Measurements from ENCODE around the gene ACVR1.
"Not testable (repeated sequence)": the region's sequence is repeated elsewhere in the genome, so short reads cannot be mapped to it uniquely, and the experiment has no call there.

ACVR1 gene

DNA sequence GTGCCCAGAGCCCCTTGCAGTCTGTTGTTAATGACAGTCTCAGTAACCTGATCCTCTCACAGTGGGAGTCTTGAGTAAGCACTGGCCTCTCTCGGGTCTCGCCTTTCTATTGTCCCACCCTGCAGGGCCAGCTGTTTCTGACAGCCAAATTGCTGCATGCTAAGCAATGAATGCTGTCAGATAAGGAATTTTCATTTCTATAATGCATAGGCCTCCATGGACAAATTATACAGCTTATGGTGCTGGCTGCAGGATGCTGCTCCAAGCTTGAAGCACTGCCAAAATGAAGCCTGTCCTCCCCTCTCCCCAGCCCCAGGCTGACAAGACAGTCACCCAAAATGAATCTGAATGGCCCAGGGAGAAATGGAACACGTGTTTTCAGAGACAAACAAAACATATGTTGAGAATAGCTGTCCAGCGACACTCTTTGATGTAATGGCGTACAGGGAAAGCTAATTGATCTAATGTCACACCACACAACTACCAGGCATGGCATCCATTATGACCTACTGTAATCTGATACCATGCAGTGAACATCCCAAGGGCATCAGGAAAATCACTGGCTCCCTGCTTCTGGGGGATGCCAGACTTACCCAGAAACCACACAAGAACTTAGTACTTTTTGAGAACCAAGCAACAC, 36.8 kb downstream of the ACVR1 start:
- Mint-ChIP-seq H3K9me3 (no peaks in the 10 kb centered on the region), H3K36me3 (ENCODE audit: low read depth) (peaks cover 8% of the 10 kb centered on the region), H3K4me1 (ENCODE audit: low read depth) (peaks cover 37% of the 10 kb centered on the region), H3K27ac (peak overlapping the region; percentile 93), H3K27me3 (no peaks in the 10 kb centered on the region), H3K4me3 (peak overlapping the region; percentile 17)
- intact Hi-C loops (cut with micrococcal nuclease) = loop anchor here (5.0 kb wide), 1 partner anchor 33 kb away; no protein-coding TSS in a partner anchor

DNA sequence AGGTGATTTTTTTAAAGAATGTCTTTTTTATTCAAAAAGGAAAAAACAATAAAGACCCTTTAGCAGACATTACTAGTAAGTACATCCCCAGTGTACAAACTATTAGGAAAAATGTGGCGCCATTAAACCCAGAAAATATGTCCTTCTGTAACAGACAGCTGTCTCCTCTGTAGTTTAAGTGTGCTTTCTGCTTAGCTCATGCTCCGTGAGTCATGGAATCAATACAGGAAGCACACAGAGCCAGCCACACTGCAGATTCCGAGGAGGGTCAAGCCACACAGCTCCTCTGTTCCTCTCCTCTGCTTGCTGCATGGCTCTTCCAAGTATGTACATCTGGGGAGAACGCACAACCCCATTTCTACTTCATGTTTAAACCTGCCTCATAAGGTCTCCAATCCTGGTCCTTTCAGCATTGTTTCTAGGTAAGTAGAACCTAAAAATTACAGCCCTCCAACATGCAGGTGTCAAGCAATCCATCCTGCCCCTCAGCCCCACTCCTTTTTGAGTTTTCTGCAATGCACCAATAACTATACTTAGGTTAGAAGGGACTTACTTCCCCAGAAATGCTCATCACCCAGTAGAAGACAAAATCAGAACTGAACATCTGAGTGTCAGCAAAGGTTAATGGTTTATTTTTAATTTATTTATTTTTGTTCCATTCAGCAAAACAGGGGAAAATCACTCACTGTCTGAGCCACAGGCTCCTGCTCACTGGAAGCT, 37.5 kb downstream of the ACVR1 start:
- H3K27ac Mint-ChIP-seq = peak overlapping the region; percentile 93
- H3K9me3 Mint-ChIP-seq = no peaks in the 10 kb centered on the region
- peaks cover 8% of the 10 kb centered on the region for H3K36me3 Mint-ChIP-seq (ENCODE audit: low read depth)
- H3K4me1 Mint-ChIP-seq (ENCODE audit: low read depth) = peaks cover 37% of the 10 kb centered on the region
- intact Hi-C loops (cut with micrococcal nuclease) = loop anchor here (5.0 kb wide), 1 partner anchor 34 kb away; no protein-coding TSS in a partner anchor
- H3K4me3 Mint-ChIP-seq = peak overlapping the region; percentile 68
- no peaks in the 10 kb centered on the region for H3K27me3 Mint-ChIP-seq

- intact Hi-C loops (cut with micrococcal nuclease) = loop anchor here (5.0 kb wide), 1 partner anchor 34 kb away; no protein-coding TSS in a partner anchor
- Mint-ChIP-seq H3K9me3 (no peaks in the 10 kb centered on the region), H3K27me3 (no peaks in the 10 kb centered on the region), H3K27ac (peak overlapping the region; percentile 93), H3K4me3 (peak overlapping the region; percentile 68), H3K36me3 (ENCODE audit: low read depth) (peaks cover 8% of the 10 kb centered on the region), H3K4me1 (ENCODE audit: low read depth) (peaks cover 37% of the 10 kb centered on the region)
Observed at GRCh38 chr2:157837851-157838441, 38.2 kb downstream of the ACVR1 start.

- Mint-ChIP-seq H3K4me3 (no peak overlapping the region), H3K27ac (no peak overlapping the region), H3K4me1 (ENCODE audit: low read depth) (peaks cover 45% of the 10 kb centered on the region), H3K9me3 (no peaks in the 10 kb centered on the region), H3K27me3 (no peaks in the 10 kb centered on the region), H3K36me3 (ENCODE audit: low read depth) (peaks cover 8% of the 10 kb centered on the region)
- intact Hi-C loops (cut with micrococcal nuclease) = loop anchor here (5.0 kb wide), 1 partner anchor 36 kb away; no protein-coding TSS in a partner anchor
Observed at GRCh38 chr2:157836531-157836930, 39.6 kb downstream of the ACVR1 start.

DNA sequence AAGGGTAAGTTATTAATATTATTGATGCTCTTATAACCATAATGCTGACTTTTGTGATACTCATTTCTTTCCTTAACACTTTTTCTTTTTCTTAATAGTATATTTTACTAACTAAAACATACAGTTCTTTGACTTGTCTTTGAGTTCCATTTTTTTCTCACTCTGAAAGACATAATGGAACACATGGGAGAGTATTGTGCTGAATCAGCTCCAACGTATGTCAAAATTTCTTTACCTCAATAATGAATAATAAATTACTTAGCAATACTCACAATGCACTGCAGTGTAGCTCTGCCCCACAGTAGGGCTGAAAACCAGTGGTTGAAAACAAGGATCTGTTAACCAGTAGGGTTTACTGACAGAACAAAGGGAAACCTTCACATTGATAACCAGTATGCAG, 40.7 kb downstream of the ACVR1 start:
- peaks cover 55% of the 10 kb centered on the region for H3K4me1 Mint-ChIP-seq (ENCODE audit: low read depth)
- no peaks in the 10 kb centered on the region for H3K27me3 Mint-ChIP-seq
- no peaks in the 10 kb centered on the region for H3K9me3 Mint-ChIP-seq
- no peak overlapping the region for H3K4me3 Mint-ChIP-seq
- H3K36me3 Mint-ChIP-seq (ENCODE audit: low read depth) = peaks cover 8% of the 10 kb centered on the region
- intact Hi-C loops (cut with micrococcal nuclease) = loop anchor here (5.0 kb wide), 1 partner anchor 37 kb away; no protein-coding TSS in a partner anchor
- no peak overlapping the region for H3K27ac Mint-ChIP-seq

DNA sequence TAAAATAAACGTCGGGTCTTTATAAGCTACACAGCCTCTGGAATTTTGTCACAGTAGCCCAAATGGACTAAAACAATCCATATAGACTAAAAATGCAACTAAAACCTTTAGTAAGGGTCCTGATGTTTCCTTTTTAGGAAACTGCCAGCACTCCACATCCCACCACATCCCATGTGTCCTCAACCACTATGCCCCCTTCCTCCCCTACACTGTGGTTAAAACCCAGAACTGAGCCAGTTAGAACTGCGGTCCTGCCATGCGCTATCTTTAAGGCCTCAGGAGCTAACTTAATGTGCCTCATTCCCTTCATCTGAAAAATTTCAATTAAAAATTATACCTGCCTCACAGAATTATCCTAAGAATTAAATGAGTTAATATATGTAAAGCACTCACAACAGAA, 41.1 kb downstream of the ACVR1 start:
- intact Hi-C loops (cut with micrococcal nuclease) = loop anchor here (5.0 kb wide), 1 partner anchor 37 kb away; no protein-coding TSS in a partner anchor
- no peaks in the 10 kb centered on the region for H3K9me3 Mint-ChIP-seq
- H3K27ac Mint-ChIP-seq = no peak overlapping the region
- peaks cover 8% of the 10 kb centered on the region for H3K36me3 Mint-ChIP-seq (ENCODE audit: low read depth)
- no peaks in the 10 kb centered on the region for H3K27me3 Mint-ChIP-seq
- H3K4me1 Mint-ChIP-seq (ENCODE audit: low read depth) = peaks cover 54% of the 10 kb centered on the region
- no peak overlapping the region for H3K4me3 Mint-ChIP-seq

DNA sequence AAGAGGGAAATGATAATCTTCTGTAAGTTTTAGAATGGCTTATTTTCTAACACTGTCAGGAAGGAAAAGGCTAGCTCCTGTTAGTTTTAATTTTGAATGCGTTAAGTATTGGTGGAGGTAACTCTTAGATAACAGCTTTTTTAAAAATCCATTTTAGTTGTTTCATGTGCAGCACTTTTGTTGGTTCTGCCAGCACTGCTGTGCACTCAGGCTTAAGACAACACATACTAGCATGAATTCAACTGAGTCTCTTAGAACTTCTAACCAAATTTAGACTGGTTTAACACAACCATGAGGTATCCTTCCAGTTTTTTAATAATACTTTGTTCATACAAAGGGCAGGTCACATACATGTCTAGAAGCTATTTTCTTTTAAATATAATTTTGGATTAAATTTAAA, 42.4 kb downstream of the ACVR1 start:
- H3K27me3 Mint-ChIP-seq = no peaks in the 10 kb centered on the region
- no peaks in the 10 kb centered on the region for H3K9me3 Mint-ChIP-seq
- H3K36me3 Mint-ChIP-seq (ENCODE audit: low read depth) = peaks cover 8% of the 10 kb centered on the region
- H3K27ac Mint-ChIP-seq = no peak overlapping the region
- peaks cover 48% of the 10 kb centered on the region for H3K4me1 Mint-ChIP-seq (ENCODE audit: low read depth)
- intact Hi-C loops (cut with micrococcal nuclease) = no loop called here
- H3K4me3 Mint-ChIP-seq = no peak overlapping the region

- Mint-ChIP-seq H3K9me3 (no peaks in the 10 kb centered on the region), H3K4me3 (no peak overlapping the region), H3K27me3 (no peaks in the 10 kb centered on the region), H3K27ac (peak overlapping the region; percentile 75), H3K36me3 (ENCODE audit: low read depth) (peaks cover 7% of the 10 kb centered on the region), H3K4me1 (ENCODE audit: low read depth) (peaks cover 31% of the 10 kb centered on the region)
- intact Hi-C loops (cut with micrococcal nuclease) = no loop called here
Observed at GRCh38 chr2:157831573-157832315, 44.4 kb downstream of the ACVR1 start.

DNA sequence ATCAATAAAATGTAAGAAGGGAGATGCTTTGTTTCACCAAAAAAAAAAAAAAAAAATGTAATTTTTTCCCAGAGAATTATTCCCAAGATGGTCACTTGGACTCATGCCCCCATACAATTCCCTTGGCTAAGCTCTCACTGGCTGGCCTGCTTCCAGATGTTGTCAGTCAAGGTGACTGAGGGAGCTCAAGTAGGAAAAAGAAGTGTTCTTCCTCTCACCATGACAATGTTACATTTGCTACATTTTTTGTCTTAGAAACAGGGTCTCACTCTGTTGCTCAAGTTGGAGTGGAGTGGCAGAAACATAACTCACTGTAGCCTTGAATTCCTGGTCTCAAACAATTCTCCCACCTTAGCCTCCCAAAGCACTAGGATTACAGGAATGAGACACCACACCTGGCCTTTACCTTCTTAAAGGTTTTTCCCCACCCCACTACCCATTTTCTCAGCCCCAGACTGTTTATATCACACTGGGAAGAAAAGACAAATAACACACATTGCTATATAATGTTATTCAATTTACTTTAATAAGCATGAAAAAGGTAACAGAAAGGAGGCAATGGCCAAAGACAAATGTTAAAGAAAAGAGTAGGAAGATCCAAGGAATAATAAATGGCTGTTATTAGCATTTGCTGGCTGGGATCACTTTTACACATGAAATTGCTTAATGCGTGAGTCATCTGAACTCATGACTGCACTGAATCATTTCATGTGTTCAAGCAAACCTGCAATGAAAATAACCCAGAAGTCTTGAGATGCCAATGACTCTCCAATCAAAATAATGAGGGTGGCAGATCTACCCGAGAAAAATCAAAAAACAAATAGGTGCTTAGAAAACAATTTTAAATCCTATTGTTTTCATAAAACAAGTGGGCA, 45.2 kb downstream of the ACVR1 start:
- Mint-ChIP-seq H3K36me3 (ENCODE audit: low read depth) (peaks cover 7% of the 10 kb centered on the region), H3K27ac (peak overlapping the region; percentile 75), H3K27me3 (no peaks in the 10 kb centered on the region), H3K4me3 (no peak overlapping the region), H3K9me3 (no peaks in the 10 kb centered on the region), H3K4me1 (ENCODE audit: low read depth) (peaks cover 25% of the 10 kb centered on the region)
- intact Hi-C loops (cut with micrococcal nuclease) = no loop called here

DNA sequence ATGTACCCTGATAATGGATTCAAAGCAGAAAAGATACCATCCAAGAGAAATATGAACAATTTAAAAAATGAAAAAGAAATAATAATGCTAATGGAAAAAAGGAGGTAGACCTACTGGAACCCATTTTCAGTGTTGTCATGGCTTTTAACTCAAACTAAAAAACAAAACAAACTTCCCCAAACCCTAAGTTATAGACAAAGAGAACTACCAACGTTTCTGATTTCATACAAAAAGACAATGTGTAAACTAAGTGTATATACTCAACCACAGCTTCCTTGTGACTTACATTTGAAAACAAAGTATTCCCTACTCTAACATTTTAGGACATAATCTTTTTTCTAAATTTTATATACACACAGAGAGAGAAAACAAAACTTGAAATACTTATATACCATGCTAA, 45.9 kb downstream of the ACVR1 start:
- intact Hi-C loops (cut with micrococcal nuclease) = no loop called here
- H3K4me3 Mint-ChIP-seq = no peak overlapping the region
- H3K36me3 Mint-ChIP-seq (ENCODE audit: low read depth) = peaks cover 13% of the 10 kb centered on the region
- peaks cover 25% of the 10 kb centered on the region for H3K4me1 Mint-ChIP-seq (ENCODE audit: low read depth)
- peak overlapping the region; percentile 75 for H3K27ac Mint-ChIP-seq
- H3K9me3 Mint-ChIP-seq = no peaks in the 10 kb centered on the region
- H3K27me3 Mint-ChIP-seq = no peaks in the 10 kb centered on the region

DNA sequence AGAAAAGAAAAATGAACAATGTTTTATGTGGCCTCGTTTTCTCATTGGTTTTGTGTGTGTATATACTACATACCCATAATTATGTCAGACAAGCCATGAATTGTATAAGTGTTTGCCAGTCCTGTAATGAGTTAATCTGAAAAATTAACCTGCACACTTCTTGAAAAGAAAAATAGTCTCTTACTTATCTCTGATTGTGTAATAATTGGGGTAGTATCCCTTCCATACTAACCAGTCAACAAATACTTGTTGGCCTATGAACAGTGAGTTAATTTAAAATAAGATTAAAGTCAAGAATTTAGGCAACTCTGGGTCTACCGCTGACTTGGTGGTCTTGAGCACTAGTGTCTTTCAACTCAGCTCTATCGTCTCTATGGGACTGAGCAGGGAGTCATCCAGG, 48.8 kb downstream of the ACVR1 start:
- Mint-ChIP-seq H3K9me3 (no peaks in the 10 kb centered on the region), H3K4me3 (no peak overlapping the region), H3K27ac (no peak overlapping the region), H3K4me1 (ENCODE audit: low read depth) (peaks cover 25% of the 10 kb centered on the region), H3K27me3 (no peaks in the 10 kb centered on the region), H3K36me3 (ENCODE audit: low read depth) (peaks cover 29% of the 10 kb centered on the region)
- intact Hi-C loops (cut with micrococcal nuclease) = no loop called here

DNA sequence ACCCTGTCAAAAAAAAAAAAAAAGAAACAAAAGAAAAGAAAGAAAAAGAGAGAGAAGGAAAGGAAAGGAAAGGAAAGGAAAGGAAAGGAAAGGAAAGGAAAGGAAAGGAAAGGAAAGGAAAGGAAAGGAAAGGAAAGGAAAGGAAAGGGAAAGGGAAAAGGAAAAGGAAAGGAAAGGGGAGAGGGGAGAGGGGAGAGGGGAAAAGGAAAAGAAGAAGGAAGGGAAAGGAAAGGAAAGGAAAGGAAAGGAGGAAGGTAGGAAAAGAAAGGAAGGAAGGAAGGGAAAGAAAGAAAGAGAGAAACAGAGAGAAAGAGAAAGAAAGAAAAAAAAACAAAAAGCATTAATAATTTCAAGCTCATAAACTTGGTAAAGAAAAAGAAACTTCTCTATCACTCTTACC, 49.5 kb downstream of the ACVR1 start:
- H3K27ac Mint-ChIP-seq; intact Hi-C loops (cut with micrococcal nuclease); H3K4me3 Mint-ChIP-seq; H3K9me3 Mint-ChIP-seq; H3K27me3 Mint-ChIP-seq: not testable (repeated sequence)
- H3K4me1 Mint-ChIP-seq (ENCODE audit: low read depth) = peaks cover 18% of the 10 kb centered on the region
- peaks cover 29% of the 10 kb centered on the region for H3K36me3 Mint-ChIP-seq (ENCODE audit: low read depth)

GRCh38 chr2:157825885-157826284, 50.2 kb downstream of the ACVR1 start:
- Mint-ChIP-seq H3K9me3 (no peaks in the 10 kb centered on the region), H3K27me3 (no peaks in the 10 kb centered on the region), H3K4me1 (ENCODE audit: low read depth) (peaks cover 10% of the 10 kb centered on the region), H3K27ac (no peak overlapping the region), H3K36me3 (ENCODE audit: low read depth) (peaks cover 29% of the 10 kb centered on the region), H3K4me3 (no peak overlapping the region)
- intact Hi-C loops (cut with micrococcal nuclease) = no loop called here

Data from dendritic cell treated with granulocyte-macrophage colony-stimulating factor and Interleukin-4, amounts not matched to agents 40 ng/mL and 50 ng/mL, for 4 days (primary cell).